ENCODE data around the gene CARD10. TPM values are rescaled to one million over a fixed set of nuclear protein-coding genes. Genes with fewer than 3 reads are reported as not detected.
"Not testable (repeated sequence)": the region's sequence is repeated elsewhere in the genome, so short reads cannot be mapped to it uniquely, and the experiment has no call there.

CARD10 gene
- total RNA-seq, 1 donor: 3.0 TPM

- no peak for DNase-seq (ENCODE audit: low read depth)
- no peak for TF ChIP-seq CTCF (IDR thresholded peaks at IDR 0.05; ENCODE audit: insufficient read depth, low read depth, low read length)
- no peak overlapping the region for H3K4me3 ChIP-seq (ENCODE audit: low read depth, low read length)
Measured at GRCh38 chr22:37555029-37555428, 35.8 kb upstream of the CARD10 start.

GRCh38 chr22:37553725-37554124 lies 34.5 kb upstream of the CARD10 start:
- TF ChIP-seq CTCF (IDR thresholded peaks at IDR 0.05; ENCODE audit: insufficient read depth, low read depth, low read length): no peak
- DNase-seq (ENCODE audit: low read depth): no peak
- no peak overlapping the region for H3K4me3 ChIP-seq (ENCODE audit: low read depth, low read length)

GRCh38 chr22:37552524-37553163 lies 33.4 kb upstream of the CARD10 start:
- TF ChIP-seq CTCF (IDR thresholded peaks at IDR 0.05; ENCODE audit: insufficient read depth, low read depth, low read length): no peak
- peak; percentile 65 for DNase-seq (ENCODE audit: low read depth)
- H3K4me3 ChIP-seq (ENCODE audit: low read depth, low read length): no peak overlapping the region

GRCh38 chr22:37551981-37552380 lies 32.8 kb upstream of the CARD10 start:
- no peak for DNase-seq (ENCODE audit: low read depth)
- no peak for TF ChIP-seq CTCF (IDR thresholded peaks at IDR 0.05; ENCODE audit: insufficient read depth, low read depth, low read length)

GRCh38 chr22:37550921-37551320 lies 31.7 kb upstream of the CARD10 start:
- H3K4me3 ChIP-seq (ENCODE audit: low read depth, low read length); DNase-seq (ENCODE audit: low read depth): not testable (repeated sequence)

More at GRCh38 chr22:37551981-37552380, 32.8 kb upstream of the CARD10 start:
- H3K4me3 ChIP-seq (ENCODE audit: low read depth, low read length): no peak overlapping the region

- H3K4me3 ChIP-seq (ENCODE audit: low read depth, low read length): no peak overlapping the region
- peak; percentile 40 for TF ChIP-seq CTCF (IDR thresholded peaks at IDR 0.05; ENCODE audit: insufficient read depth, low read depth, low read length)
- DNase-seq (ENCODE audit: low read depth): peak; percentile 47
Measured at GRCh38 chr22:37549704-37550059, 30.5 kb upstream of the CARD10 start.

GRCh38 chr22:37547251-37547741 lies 28.1 kb upstream of the CARD10 start:
- peak; percentile 17 for DNase-seq (ENCODE audit: low read depth)
- TF ChIP-seq CTCF (IDR thresholded peaks at IDR 0.05; ENCODE audit: insufficient read depth, low read depth, low read length): no peak
- H3K4me3 ChIP-seq (ENCODE audit: low read depth, low read length): no peak overlapping the region

Measured in fibroblast of villous mesenchyme (primary cell).